WERI-Rb-1 (cell line): ENCODE data around the gene SRRM1.

ENCODE experiments used
- DNase-seq: peaks from one replicate; pipeline ENCODE4 v3.0.0-alpha.2; 2020
- H3K27ac ChIP-seq: fragments of 250-450 bp; sonication (Bioruptor Pico); 2 replicates; pipeline ENCODE4 v1.5.1; 2020; ENCODE audit warnings: mild to moderate bottlenecking, moderate library complexity
- H3K27me3 ChIP-seq: fragments of 250-450 bp; sonication (Bioruptor Pico); 2 replicates; pipeline ENCODE4 v1.5.1; 2021; ENCODE audit warnings: mild to moderate bottlenecking, low read depth, moderate library complexity; ENCODE audit not compliant: insufficient read depth, severe bottlenecking
- H3K36me3 ChIP-seq: fragments of 250-450 bp; sonication (Bioruptor Pico); 2 replicates; pipeline ENCODE4 v1.5.1; 2020; ENCODE audit warnings: mild to moderate bottlenecking, moderate library complexity
- H3K4me3 ChIP-seq: 2 replicates; pipeline ENCODE4 v1.5.1; 2011; ENCODE audit warnings: low read depth, mild to moderate bottlenecking, control low read depth, low read length
- H3K9me3 ChIP-seq: fragments of 250-450 bp; sonication (Bioruptor Pico); 2 replicates; pipeline ENCODE4 v1.5.1; 2021; ENCODE audit warnings: mild to moderate bottlenecking, moderate library complexity; ENCODE audit not compliant: severe bottlenecking
- TF ChIP-seq, protein P1 (sequence below): IDR thresholded peaks from 2 replicates; pipeline ENCODE4 v1.5.1; 2011; ENCODE audit warnings: low read depth, mild to moderate bottlenecking, control low read depth, inconsistent platforms, low read length

The SRRM1 gene

DNA sequence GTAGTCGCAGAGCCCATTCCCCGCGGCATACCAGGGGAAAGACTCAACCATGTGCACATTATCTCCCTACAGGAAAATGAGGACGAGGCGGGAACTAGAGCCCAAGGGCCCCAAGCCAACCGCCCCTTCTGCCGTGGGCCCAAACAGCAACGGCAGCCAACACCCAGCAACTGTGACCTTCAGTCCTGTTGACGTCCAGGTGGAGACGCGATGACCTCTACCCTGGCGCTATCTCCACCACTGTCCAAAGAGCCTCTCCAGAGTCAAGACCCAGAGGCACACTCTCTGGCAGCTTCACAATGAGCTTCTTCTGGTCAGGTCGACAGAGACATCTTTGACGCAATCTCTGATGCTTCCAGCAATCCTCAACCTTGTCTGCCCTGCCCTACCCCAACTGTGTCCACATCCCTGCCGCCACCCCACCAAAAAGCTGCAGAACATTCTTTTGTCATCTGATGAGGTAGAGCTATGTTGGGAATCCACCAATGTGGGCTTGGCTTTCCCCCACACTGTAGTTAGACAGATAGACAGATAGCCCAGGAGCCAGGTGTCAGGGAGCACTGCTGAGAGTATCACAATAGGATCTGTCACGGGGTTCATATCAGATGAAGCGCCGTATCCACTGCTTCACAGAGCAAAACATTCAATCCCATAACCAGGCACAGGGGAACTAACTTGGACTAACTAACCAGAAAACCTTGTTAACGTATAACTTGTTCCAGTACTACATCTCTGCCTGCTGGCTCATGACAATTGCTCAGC, 37.4 kb upstream of the SRRM1 start:
- Histone ChIP-seq H3K4me3 (no peak overlapping the region), H3K9me3 (no peaks in the 10 kb centered on the region), H3K36me3 (no peaks in the 10 kb centered on the region), H3K27ac (no peak overlapping the region), H3K27me3 (no peaks in the 10 kb centered on the region)
- no peak for DNase-seq
- TF ChIP-seq, protein P1, sequence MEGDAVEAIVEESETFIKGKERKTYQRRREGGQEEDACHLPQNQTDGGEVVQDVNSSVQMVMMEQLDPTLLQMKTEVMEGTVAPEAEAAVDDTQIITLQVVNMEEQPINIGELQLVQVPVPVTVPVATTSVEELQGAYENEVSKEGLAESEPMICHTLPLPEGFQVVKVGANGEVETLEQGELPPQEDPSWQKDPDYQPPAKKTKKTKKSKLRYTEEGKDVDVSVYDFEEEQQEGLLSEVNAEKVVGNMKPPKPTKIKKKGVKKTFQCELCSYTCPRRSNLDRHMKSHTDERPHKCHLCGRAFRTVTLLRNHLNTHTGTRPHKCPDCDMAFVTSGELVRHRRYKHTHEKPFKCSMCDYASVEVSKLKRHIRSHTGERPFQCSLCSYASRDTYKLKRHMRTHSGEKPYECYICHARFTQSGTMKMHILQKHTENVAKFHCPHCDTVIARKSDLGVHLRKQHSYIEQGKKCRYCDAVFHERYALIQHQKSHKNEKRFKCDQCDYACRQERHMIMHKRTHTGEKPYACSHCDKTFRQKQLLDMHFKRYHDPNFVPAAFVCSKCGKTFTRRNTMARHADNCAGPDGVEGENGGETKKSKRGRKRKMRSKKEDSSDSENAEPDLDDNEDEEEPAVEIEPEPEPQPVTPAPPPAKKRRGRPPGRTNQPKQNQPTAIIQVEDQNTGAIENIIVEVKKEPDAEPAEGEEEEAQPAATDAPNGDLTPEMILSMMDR, result no peak

DNA sequence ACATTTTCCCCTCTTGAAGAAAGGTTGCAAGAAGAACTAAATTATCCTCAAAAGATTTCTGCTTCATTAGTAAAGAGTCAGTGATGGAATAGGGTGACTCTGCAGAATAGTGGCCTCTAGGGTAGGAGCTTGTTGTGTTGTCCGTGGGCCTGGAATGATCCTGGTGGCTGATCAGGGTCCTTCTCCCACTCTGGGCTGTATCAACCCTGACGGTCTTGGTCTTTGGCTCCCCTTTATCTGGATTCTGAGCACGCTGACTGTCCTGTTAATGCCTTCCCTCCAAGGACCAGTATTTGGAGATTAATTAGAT, 36.9 kb upstream of the SRRM1 start:
- Histone ChIP-seq H3K36me3 (no peaks in the 10 kb centered on the region), H3K4me3 (no peak overlapping the region), H3K27me3 (no peaks in the 10 kb centered on the region), H3K9me3 (no peaks in the 10 kb centered on the region), H3K27ac (no peak overlapping the region)
- TF ChIP-seq, protein P1, result no peak
- no peak for DNase-seq

DNA sequence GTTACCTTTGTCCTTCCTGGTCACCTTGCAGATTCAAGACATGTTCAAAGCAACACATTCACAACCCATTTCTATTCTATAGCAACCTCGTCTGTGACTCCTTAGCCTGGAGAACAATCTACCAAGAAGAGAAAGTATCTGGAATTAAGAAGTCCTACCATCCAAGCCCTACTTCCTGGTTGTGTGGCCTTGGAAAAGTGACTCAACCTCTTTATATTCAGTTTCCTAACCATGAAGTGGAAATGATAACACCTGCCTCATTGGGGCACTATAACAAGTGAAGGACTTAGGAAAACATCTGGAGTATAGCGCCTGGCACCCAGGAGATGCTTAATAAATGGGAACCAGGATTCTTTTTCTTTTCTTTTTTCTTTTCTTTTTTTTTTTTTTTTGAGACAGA, 36.5 kb upstream of the SRRM1 start:
- DNase-seq, result no peak
- no peaks in the 10 kb centered on the region for H3K27me3 ChIP-seq
- no peaks in the 10 kb centered on the region for H3K36me3 ChIP-seq
- H3K9me3 ChIP-seq, result no peaks in the 10 kb centered on the region
- TF ChIP-seq, protein P1, result no peak
- no peak overlapping the region for H3K27ac ChIP-seq
- no peak overlapping the region for H3K4me3 ChIP-seq

DNA sequence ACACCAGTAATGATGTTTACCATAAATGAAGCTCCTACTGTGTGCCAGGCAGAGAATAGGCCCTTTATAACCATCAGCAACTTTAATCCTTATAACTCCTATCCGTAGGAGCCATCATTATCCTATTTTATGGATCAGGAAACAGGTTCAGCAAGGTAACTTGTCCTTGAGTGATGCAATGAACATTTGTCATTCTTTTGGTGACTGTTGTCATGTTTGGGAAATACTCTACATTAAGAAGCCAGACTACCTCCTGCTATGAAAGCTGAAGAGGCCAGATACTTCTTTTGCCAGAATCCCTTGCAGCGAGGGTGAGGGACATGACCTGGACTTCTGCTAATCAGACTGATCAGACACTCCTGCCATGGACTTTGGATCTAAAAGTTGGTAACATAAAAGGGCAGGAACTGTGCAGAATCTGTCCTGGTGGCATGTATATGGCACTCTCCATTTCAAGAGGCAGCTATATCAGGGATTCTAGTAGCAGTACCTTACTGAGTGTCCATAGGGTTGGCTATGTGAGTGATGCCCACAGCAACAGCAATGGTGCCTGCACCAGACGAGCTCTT, 33.1 kb upstream of the SRRM1 start:
- Histone ChIP-seq H3K36me3 (no peaks in the 10 kb centered on the region), H3K27ac (no peak overlapping the region), H3K9me3 (no peaks in the 10 kb centered on the region), H3K27me3 (no peaks in the 10 kb centered on the region), H3K4me3 (no peak overlapping the region)
- TF ChIP-seq, protein P1, result no peak
- DNase-seq, result no peak

DNA sequence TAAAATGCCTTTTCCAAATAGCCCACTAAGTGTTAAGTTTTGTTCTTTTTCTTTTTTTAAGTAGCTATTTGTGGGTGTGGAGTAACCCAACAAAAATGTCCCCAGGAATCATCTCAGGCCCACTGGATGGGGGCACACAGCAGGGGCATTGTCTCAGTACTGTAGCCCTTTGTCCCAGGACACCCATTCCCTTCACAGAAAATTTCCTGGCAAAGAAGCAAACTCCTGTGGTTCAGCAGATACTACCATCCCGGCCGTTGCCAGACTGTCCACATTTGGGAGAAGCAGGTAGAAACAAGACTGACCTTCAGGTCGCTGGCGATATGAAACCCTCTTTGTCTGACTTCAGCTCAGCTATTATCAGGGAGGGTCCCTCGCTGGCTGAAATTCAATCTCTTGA, 23.7 kb upstream of the SRRM1 start:
- H3K27ac ChIP-seq, result no peak overlapping the region
- H3K27me3 ChIP-seq, result no peaks in the 10 kb centered on the region
- no peaks in the 10 kb centered on the region for H3K9me3 ChIP-seq
- no peak overlapping the region for H3K4me3 ChIP-seq
- H3K36me3 ChIP-seq, result no peaks in the 10 kb centered on the region
- TF ChIP-seq, protein P1, result no peak
- DNase-seq, result no peak

DNA sequence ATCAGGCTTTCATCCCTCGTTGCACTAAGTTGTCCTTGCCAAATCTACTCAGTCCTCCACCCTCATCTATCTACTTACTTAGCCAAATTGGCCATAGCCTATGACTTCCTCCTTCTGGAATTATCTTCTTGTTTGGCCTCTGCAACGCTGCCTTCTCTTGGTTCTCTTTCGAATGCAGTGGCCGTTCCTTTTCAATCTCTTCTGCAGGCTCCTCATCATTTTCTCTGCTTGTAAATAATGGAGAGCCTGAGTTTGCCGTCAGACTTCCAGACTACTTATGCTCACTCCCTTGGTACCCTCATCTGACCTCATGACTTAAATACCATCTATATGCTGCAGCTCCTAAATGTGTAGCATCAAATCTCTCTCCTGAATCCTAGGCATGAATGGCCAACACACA, 22.4 kb upstream of the SRRM1 start:
- DNase-seq, result no peak
- TF ChIP-seq, protein P1, result no peak
- Histone ChIP-seq H3K36me3 (no peaks in the 10 kb centered on the region), H3K27me3 (no peaks in the 10 kb centered on the region), H3K27ac (no peak overlapping the region), H3K9me3 (no peaks in the 10 kb centered on the region), H3K4me3 (no peak overlapping the region)
